T-cell (primary cell): ENCODE data around the gene KCTD13. TPM values are rescaled to one million over a fixed set of nuclear protein-coding genes. Genes with fewer than 3 reads are reported as not detected.
"Not testable (repeated sequence)": the region's sequence is repeated elsewhere in the genome, so short reads cannot be mapped to it uniquely, and the experiment has no call there.

Source experiments
- ATAC-seq, 4 experiments: fragments of 200-7000 bp in 3 of 4; fragments of 150-1000 bp in 1 of 4; cut with Tn5 transposase; replicated peaks in 1 of 4; 1 replicate in 3 of 4; 2 replicates in 1 of 4; pipeline ENCODE4 v1.10.0; 2021; ENCODE audit warnings: moderate library complexity in 3 of 4, mild to moderate bottlenecking in 2 of 4, moderate number of reproducible peaks in 1 of 4
- CTCF ChIA-PET, 2 donors: fragments of 300-600 bp; sonication (Branson Sonifier 250); formaldehyde crosslinking; loops; one replicate each; lab custom pipeline; 2022; ENCODE audit warnings: antibody characterized with exemption in 2 of 2; lab: Charles Lee
- POLR2A ChIA-PET, 2 donors: fragments of 300-600 bp; sonication (Branson Sonifier 250); formaldehyde crosslinking; loops; one replicate each; lab custom pipeline; 2022; ENCODE audit warnings: antibody characterized with exemption in 2 of 2; lab: Charles Lee
- DNase-seq, 35 experiments: peaks; one replicate each; pipeline versions ENCODE4 v3.0.0 to v3.0.0-alpha.2; 2013 to 2023
- H3K27ac ChIP-seq: one replicate; pipeline ENCODE4 v1.5.1; 2013; ENCODE audit warnings: low read length
- H3K27me3 ChIP-seq, 2 experiments: replicated peaks in 1 of 2; 1 replicate in 1 of 2; 2 replicates in 1 of 2; pipeline versions ENCODE4 v1.6.1 to v1.7.0; 2013; ENCODE audit warnings: low read length in 1 of 2, mixed read lengths in 1 of 2; ENCODE audit not compliant: control insufficient read depth in 2 of 2, insufficient read depth in 2 of 2; ENCODE audit errors: extremely low read depth in 1 of 2
- H3K36me3 ChIP-seq, 2 donors: 1 replicate in 1 of 2; 2 replicates in 1 of 2; pipeline versions ENCODE4 v1.6.1 to v1.7.0; 2013; ENCODE audit warnings: low read length in 1 of 2; ENCODE audit not compliant: control insufficient read depth in 2 of 2, insufficient read depth in 1 of 2; ENCODE audit errors: extremely low read depth in 1 of 2
- H3K4me1 ChIP-seq, 2 experiments: 1 replicate in 1 of 2; 2 replicates in 1 of 2; pipeline versions ENCODE4 v1.6.1 to v1.7.0; 2013; ENCODE audit warnings: low read length in 2 of 2, mixed read lengths in 1 of 2; ENCODE audit not compliant: insufficient read depth in 2 of 2, control insufficient read depth in 1 of 2; ENCODE audit errors: extremely low read depth in 1 of 2
- H3K4me3 ChIP-seq, 2 donors: 1 replicate in 1 of 2; 2 replicates in 1 of 2; pipeline versions ENCODE4 v1.5.1 to v1.7.0; 2013; ENCODE audit warnings: mild to moderate bottlenecking in 2 of 2, low read length in 1 of 2, moderate library complexity in 1 of 2; ENCODE audit not compliant: control insufficient read depth in 1 of 2; ENCODE audit errors: extremely low read depth in 1 of 2
- H3K9me3 ChIP-seq: 2 replicates; pipeline ENCODE4 v1.7.0; 2013
- H3K27ac Mint-ChIP-seq, 2 donors: one replicate each; pipeline ENCODE4 v1.8.0; 2020 to 2021; ENCODE audit warnings: mild to moderate bottlenecking in 2 of 2, mixed read lengths in 2 of 2
- H3K27me3 Mint-ChIP-seq, 2 donors: one replicate each; pipeline ENCODE4 v1.8.0; 2021 to 2022; ENCODE audit warnings: mixed read lengths in 2 of 2
- H3K36me3 Mint-ChIP-seq: one replicate; pipeline ENCODE4 v1.8.0; 2021; ENCODE audit warnings: mixed read lengths
- H3K4me1 Mint-ChIP-seq, 3 donors: one replicate each; pipeline ENCODE4 v1.8.0; 2020 to 2022; ENCODE audit warnings: mixed read lengths in 3 of 3, mild to moderate bottlenecking in 1 of 3
- H3K4me3 Mint-ChIP-seq, 3 donors: one replicate each; pipeline ENCODE4 v1.8.0; 2020 to 2022; ENCODE audit warnings: mild to moderate bottlenecking in 3 of 3, mixed read lengths in 3 of 3, moderate library complexity in 3 of 3
- H3K9me3 Mint-ChIP-seq, 3 donors: one replicate each; pipeline ENCODE4 v1.8.0; 2020 to 2022; ENCODE audit warnings: mixed read lengths in 3 of 3
- WGBS: methylation state at CpG from one replicate; pipeline ENCODE4 v1.1.5; 2013; ENCODE audit warnings: missing lambda C conversion rate; ENCODE audit not compliant: insufficient coverage; 5-methylcytosine and 5-hydroxymethylcytosine counted together
- total RNA-seq, 35 experiments: library from RNA in 6 of 35; stranded (reverse) in 6 of 35; fragments of 120-200 nt in 1 of 35; gene quantifications; one replicate each; pipeline versions ENCODE4 v1.2.1 to v1.2.4 and lab custom pipeline; 2013 to 2026

KCTD13 gene
- total RNA-seq, 5 donors from 2014 or later (not counting 1 experiment from before 2014, with no cell fraction given): 48.4 to 87.3 (median 79.1) TPM

DNA sequence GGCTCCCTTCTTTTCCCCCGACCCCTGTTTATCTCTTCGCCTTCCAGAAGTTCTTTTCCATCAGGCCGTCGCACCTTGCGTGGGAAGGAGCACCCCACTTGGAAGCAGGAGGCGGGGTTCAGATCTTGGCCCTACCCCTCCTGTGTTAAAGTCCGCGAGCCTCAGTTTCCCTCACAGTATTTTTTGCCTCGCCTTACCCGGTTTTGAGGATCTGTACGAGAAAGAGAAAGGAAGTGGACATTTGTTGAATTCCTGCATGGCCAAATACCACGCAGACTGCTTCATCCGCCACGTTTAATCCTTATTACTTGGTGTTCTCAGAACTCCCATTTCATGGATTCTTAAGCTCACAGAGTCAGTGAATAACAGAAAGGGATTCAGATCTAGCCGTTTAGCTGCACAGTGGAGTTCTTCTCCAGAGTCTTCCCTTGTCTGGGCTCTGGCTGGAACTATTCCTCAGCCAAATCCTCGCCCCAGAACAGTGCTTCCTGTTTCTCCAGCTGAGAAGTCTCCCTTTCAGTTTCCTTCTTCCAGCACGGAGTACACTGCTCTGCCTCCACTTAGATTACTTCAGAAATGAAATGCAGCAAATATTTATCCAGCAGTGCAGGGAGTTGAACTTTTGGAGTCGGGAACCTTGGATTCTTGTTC is 36.4 kb upstream of the KCTD13 start:
- WGBS: 24% methylated on average over 10 of the region's 18 CpGs

DNA sequence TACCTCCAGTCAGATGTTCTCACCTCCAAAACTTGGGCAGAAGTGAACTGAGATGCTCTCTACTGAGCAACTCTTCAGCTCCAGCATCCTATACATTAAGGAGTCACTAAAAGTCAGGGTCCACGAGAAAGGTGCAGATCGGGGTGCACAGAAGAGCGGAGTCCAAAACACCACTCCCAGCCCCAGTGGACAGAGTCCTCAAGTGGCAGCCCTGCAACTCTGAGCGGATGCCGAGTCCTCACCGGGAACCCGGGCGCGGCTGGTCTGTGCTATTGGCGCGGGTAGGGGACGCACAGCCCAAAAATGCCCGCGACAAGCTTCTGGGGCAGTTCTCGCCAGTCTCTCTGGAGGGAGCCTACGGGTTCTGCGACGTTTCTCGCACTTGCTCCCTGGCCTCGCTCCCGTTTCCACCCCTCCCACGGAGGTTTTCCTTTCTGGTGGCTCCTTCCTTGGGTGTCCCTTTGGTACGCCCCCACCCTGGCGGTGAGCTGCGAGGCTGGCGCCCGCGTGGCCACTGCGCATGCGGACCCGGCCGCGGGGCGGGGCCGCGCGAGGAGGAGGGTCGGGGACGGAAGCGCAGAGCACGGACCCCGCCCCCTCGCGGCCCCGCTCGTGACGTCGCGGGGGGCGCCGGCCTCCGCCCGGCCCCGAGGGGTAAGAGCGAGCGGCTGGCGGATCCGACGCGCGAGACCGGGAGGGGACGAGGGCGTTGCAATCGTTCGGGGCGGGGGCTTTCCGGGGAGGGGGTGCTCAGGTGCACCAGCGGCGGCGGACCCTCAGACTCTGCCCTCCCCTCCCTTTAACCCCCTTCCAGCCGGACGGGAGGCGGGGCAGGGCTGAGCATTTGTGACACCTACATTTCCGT is 35.7 kb upstream of the KCTD13 start, which contains the start of gene TMEM219:
Gene TMEM219, plus strand, starts transcription at position 601 of the 865 bp plus-strand sequence. CDS start 1,065 bp downstream, outside the sequence.
- Histone ChIP-seq H3K9me3 (no peaks in the 10 kb centered on the region), H3K27ac (peak within 1 kb of the TSS; percentile 90), H3K36me3 (peaks cover 0 to 3% of the 10 kb centered on the region in 2 donors), H3K27me3 (no peaks in the 10 kb centered on the region), H3K4me3 (peak within 1 kb of the TSS; percentile 69 to 87), H3K4me1 (peaks cover 10 to 25% of the 10 kb centered on the region in 2 experiments)
- CTCF ChIA-PET: interaction anchor here (0.6 to 2.5 kb wide), 5 partner anchors 12 to 260 kb away, joined by 3 to 22 read pairs (median 9); partner anchors contain the start of genes HIRIP3 (in 1 of the 2), KCTD13 (in 1 of the 2) and TAOK2 (in 1 of the 2)
- ATAC-seq: peak; percentile 85 to 95 (median 88)
- peak; percentile 81 to 97 (median 91) for DNase-seq
- Mint-ChIP-seq H3K9me3 (no peaks in the 10 kb centered on the region), H3K4me3 (peak within 1 kb of the TSS; percentile 87 to 90 (median 88)), H3K36me3 (no peaks in the 10 kb centered on the region), H3K27ac (peak within 1 kb of the TSS; percentile 92 to 95), H3K4me1 (peaks cover 19 to 30% (median 24%) of the 10 kb centered on the region in 3 donors), H3K27me3 (no peaks in the 10 kb centered on the region)
- under 1% methylated on average over 75 of the region's 75 CpGs for WGBS
- POLR2A ChIA-PET: interaction anchor here (0.5 to 1.2 kb wide), 5 partner anchors 11 to 1666 kb away, joined by 4 to 7 read pairs (median 4); no protein-coding TSS in a partner anchor

More for the DNA sequence above, 36.4 kb upstream of the KCTD13 start:
- H3K4me1 ChIP-seq: peaks cover 10 to 25% of the 10 kb centered on the region in 2 experiments
- Mint-ChIP-seq H3K27ac (peak overlapping the region; percentile 89 to 92), H3K27me3 (no peaks in the 10 kb centered on the region), H3K36me3 (no peaks in the 10 kb centered on the region), H3K4me3 (peak overlapping the region; percentile 87 to 90 (median 88)), H3K9me3 (no peaks in the 10 kb centered on the region), H3K4me1 (peaks cover 19 to 30% (median 24%) of the 10 kb centered on the region in 3 donors)
- ChIA-PET POLR2A (interaction anchor here (0.5 to 1.2 kb wide), 6 partner anchors 11 to 1667 kb away, joined by 4 to 7 read pairs (median 4); partner anchors contain the start of gene TAOK2 (in 1 of the 2)), CTCF (interaction anchor here in 1 of 2 donors (0.5 to 2.5 kb wide), 6 partner anchors 11 to 95 kb away, joined by 3 to 22 read pairs (median 4); partner anchors contain the start of genes HIRIP3, KCTD13 and TAOK2)
- ATAC-seq: no peak
- H3K27me3 ChIP-seq: no peaks in the 10 kb centered on the region
- DNase-seq: peak in 1 of 35 experiments; percentile 38
- H3K27ac ChIP-seq: peak overlapping the region; percentile 90
- peak overlapping the region; percentile 69 to 83 for H3K4me3 ChIP-seq
- H3K9me3 ChIP-seq: no peaks in the 10 kb centered on the region
- H3K36me3 ChIP-seq: peaks cover 0 to 6% of the 10 kb centered on the region in 2 donors

DNA sequence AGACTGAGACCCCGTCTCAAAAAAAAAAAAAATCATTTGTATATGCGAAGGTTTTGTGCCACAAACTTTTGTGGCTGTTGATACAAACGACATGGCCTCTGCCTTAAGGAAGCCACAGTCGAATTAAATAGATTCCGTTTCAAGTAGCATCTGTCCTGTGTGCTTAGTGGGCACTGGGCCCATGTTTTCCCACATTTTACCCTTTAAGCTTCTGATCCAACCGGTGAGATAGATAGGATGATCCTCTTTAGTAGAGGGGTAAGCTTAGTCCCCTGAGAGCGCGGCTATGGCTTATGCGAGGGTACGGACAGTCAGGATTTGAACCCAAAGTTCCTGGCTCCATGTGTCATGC is 35.1 kb upstream of the KCTD13 start:
- Histone ChIP-seq H3K27me3 (no peaks in the 10 kb centered on the region), H3K4me1 (peaks cover 10 to 25% of the 10 kb centered on the region in 2 experiments), H3K9me3 (no peaks in the 10 kb centered on the region), H3K27ac (peak overlapping the region; percentile 73), H3K4me3 (peak overlapping the region; percentile 69 to 87), H3K36me3 (peaks cover 0 to 3% of the 10 kb centered on the region in 2 donors)
- no peak for ATAC-seq
- 90% methylated on average over 8 of the region's 10 CpGs for WGBS
- no peaks in the 10 kb centered on the region for H3K9me3 Mint-ChIP-seq
- no peaks in the 10 kb centered on the region for H3K36me3 Mint-ChIP-seq
- ChIA-PET CTCF (interaction anchor here (0.6 to 2.5 kb wide), 9 partner anchors 13 to 259 kb away, joined by 3 to 22 read pairs (median 4); partner anchors contain the start of genes HIRIP3 (in 1 of the 2), KCTD13 (in 1 of the 2) and TAOK2 (in 1 of the 2)), POLR2A (interaction anchor here (1.2 kb wide), 2 partner anchors 12 kb away, joined by 4 to 7 read pairs; no protein-coding TSS in a partner anchor)
- H3K27me3 Mint-ChIP-seq: no peaks in the 10 kb centered on the region
- peaks cover 19 to 29% (median 24%) of the 10 kb centered on the region in 3 donors for H3K4me1 Mint-ChIP-seq
- H3K27ac Mint-ChIP-seq: peak overlapping the region; percentile 92 to 95
- peak overlapping the region; percentile 82 to 90 (median 85) for H3K4me3 Mint-ChIP-seq
- no peak for DNase-seq

DNA sequence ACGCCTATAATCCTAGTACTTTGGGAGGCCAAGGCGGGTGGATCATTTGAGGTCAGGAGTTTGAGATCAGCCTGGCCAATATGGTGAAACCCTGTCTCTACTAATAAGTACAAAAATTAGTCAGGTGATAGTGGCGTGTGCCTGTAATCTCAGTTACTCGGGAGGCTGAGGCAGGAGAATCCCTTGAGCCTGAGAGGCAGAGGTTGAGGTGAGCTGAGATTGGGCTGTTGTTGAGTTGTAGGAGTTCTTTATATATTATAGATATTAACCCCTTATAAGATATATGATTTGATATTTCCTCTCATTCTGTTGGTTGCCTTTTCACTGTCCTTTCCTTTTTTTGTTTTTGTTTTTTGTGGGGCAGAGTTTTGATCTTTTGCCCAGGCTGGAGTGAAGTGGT is 33.8 kb upstream of the KCTD13 start:
- H3K27me3 Mint-ChIP-seq, DNase-seq, H3K9me3 ChIP-seq, H3K36me3 ChIP-seq, H3K27me3 ChIP-seq, ATAC-seq, H3K9me3 Mint-ChIP-seq, H3K4me3 ChIP-seq, H3K36me3 Mint-ChIP-seq, H3K27ac ChIP-seq, POLR2A ChIA-PET: not testable (repeated sequence)
- H3K4me3 Mint-ChIP-seq: peak overlapping the region in 1 of 3 donors; percentile 90
- H3K4me1 Mint-ChIP-seq: peaks cover 19 to 25% (median 24%) of the 10 kb centered on the region in 3 donors
- no CpG with 5 or more reads among the region's 4 CpGs for WGBS
- CTCF ChIA-PET: interaction anchor here in 1 of 2 donors (1.1 kb wide), 1 partner anchor 12 kb away, joined by 4 read pairs; no protein-coding TSS in a partner anchor
- H3K27ac Mint-ChIP-seq: peak overlapping the region in 1 of 2 donors; percentile 16
- H3K4me1 ChIP-seq: peaks cover 10 to 25% of the 10 kb centered on the region in 2 experiments

DNA sequence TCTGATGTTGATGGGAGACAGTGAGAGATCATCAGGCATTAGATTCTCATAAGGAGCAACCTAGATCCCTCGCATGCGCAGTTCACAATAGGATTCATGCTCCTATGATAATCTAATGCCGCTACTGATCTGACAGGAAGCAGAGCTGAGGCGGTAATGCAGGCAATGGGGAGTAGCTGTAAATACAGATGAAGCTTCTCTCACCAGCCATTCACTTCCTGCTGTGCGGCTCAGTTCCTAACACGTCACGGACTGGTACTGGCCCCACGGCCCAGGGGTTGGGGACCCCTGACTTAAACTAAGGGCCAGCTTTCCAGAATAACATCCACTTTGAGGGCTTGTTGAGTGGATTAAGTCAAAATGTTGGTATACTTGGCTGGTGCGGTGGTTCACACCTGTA is 33.3 kb upstream of the KCTD13 start:
- POLR2A ChIA-PET: interaction anchor here in 1 of 2 donors (0.6 kb wide), 1 partner anchor 28 kb away, joined by 3 read pairs; no protein-coding TSS in a partner anchor
- Mint-ChIP-seq H3K9me3 (no peaks in the 10 kb centered on the region), H3K4me1 (peaks cover 19 to 22% (median 22%) of the 10 kb centered on the region in 3 donors), H3K4me3 (peak overlapping the region in 1 of 3 donors; percentile 57), H3K36me3 (no peaks in the 10 kb centered on the region), H3K27ac (no peak overlapping the region), H3K27me3 (no peaks in the 10 kb centered on the region)
- no peak overlapping the region for H3K27ac ChIP-seq
- H3K9me3 ChIP-seq: no peaks in the 10 kb centered on the region
- peaks cover 10 to 25% of the 10 kb centered on the region in 2 experiments for H3K4me1 ChIP-seq
- CTCF ChIA-PET: no interaction called here
- peaks cover 0 to 3% of the 10 kb centered on the region in 2 donors for H3K36me3 ChIP-seq
- DNase-seq (peak in 1 of 35 experiments; percentile 31), ATAC-seq (no peak)
- H3K4me3 ChIP-seq: no peak overlapping the region
- peaks cover 0 to 3% of the 10 kb centered on the region in 2 experiments for H3K27me3 ChIP-seq
- WGBS: no CpG with 5 or more reads among the region's 9 CpGs
